C4-2B (cell line): ENCODE data around the gene KRT33B.

Experiments
- CTCF ChIP-seq: fragments of 450-650 bp; conservative IDR thresholded peaks from 2 replicates; pipeline ENCODE4 v1.5.1; 2017; ENCODE audit warnings: mild to moderate bottlenecking
- ZFX ChIP-seq: fragments of 450-650 bp; IDR thresholded peaks from 2 replicates; pipeline ENCODE4 v1.6.1; 2017

- TF ChIP-seq CTCF (no peak), ZFX (no peak)
Measured at GRCh38 chr17:41315814-41316445, 53.7 kb downstream of the KRT33B start.
